ENCODE measurements around the gene DISP2. TPM values are rescaled to one million over a fixed set of nuclear protein-coding genes. Genes with fewer than 3 reads are reported as not detected.

The DISP2 gene
- total and polyA plus RNA-seq, 9 of the 15 experiments (the other 6 are each of a cell fraction or from before 2014, with no cell fraction given) = 0.06 to 0.89 (median 0.15) TPM; not detected in 1

DNA sequence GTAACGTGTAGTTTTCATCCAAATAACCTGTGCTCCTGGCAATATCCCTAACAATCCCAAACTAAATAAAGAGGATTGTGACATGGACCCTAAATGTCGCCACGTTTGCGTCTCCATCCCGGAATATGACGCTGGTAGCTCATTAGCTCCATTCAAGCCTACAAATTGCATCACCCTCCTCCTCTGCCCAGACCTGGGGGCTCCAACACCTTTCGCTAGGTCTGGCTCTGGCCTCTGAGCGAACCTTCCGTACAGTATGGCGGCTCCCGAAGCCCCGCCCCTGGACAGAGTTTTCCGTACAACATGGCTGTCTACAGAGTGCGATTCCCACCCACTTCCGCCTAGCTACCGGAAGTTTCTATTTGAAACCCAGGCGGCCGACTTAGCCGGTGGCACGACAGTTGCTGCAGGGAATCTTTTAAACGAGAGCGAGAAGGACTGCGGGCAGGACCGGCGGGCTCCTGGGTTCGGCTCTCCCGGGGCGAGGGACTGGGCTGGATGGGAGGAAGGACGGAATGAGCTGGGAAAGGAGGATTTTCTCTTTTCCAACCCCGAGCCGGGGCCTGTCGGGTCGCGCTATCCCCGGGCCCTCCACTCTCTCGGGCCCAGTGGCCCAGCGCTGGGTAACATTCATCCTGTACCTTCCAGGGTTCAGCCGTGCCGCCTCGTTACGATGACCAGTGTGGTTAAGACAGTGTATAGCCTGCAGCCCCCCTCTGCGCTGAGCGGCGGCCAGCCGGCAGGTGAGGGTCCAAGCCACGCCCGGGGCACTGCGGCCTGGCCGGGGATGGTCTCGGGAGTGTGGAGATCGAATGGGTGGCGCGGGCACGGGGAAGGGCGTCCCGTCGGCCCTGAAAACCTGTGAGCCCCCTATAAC lies 24.8 kb downstream of the DISP2 start, which contains the start of gene KNSTRN (continued):
- TF ChIP-seq ETS2 (tag; IDR thresholded peaks at IDR 0.05; ENCODE audit: borderline replicate concordance, poor library complexity, severe bottlenecking) = no peak
- TF ChIP-seq, protein P1, sequence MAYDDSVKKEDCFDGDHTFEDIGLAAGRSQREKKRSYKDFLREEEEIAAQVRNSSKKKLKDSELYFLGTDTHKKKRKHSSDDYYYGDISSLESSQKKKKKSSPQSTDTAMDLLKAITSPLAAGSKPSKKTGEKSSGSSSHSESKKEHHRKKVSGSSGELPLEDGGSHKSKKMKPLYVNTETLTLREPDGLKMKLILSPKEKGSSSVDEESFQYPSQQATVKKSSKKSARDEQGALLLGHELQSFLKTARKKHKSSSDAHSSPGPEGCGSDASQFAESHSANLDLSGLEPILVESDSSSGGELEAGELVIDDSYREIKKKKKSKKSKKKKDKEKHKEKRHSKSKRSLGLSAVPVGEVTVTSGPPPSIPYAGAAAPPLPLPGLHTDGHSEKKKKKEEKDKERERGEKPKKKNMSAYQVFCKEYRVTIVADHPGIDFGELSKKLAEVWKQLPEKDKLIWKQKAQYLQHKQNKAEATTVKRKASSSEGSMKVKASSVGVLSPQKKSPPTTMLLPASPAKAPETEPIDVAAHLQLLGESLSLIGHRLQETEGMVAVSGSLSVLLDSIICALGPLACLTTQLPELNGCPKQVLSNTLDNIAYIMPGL (CRISPR knock-in tag; IDR thresholded peaks at IDR 0.05) = no peak
- peak; percentile 92 for TF ChIP-seq NCOA1 (IDR thresholded peaks at IDR 0.05; ENCODE audit: low read depth)
- no peak for TF ChIP-seq RCOR1 (IDR thresholded peaks at IDR 0.05; ENCODE audit: borderline replicate concordance in 1 of 2, low read depth in 2 of 2, low read length in 2 of 2)
- TF ChIP-seq HES1 (IDR thresholded peaks at IDR 0.05; ENCODE audit: low read depth) = no peak
- no peak for TF ChIP-seq HDAC3 (IDR thresholded peaks at IDR 0.05; ENCODE audit: borderline replicate concordance, partially characterized antibody)
- no peak for TF ChIP-seq HIVEP1 (CRISPR knock-in tag; IDR thresholded peaks at IDR 0.05)
- no peak for TF ChIP-seq ZNF551 (CRISPR knock-in tag; IDR thresholded peaks at IDR 0.05)
- TF ChIP-seq EZH2 (IDR thresholded peaks at IDR 0.05; ENCODE audit: borderline replicate concordance, low read depth, low read length) = no peak
- no peak for TF ChIP-seq ZZZ3 (IDR thresholded peaks at IDR 0.05)
- no peak for TF ChIP-seq CLOCK (CRISPR knock-in tag; IDR thresholded peaks at IDR 0.05; ENCODE audit: borderline replicate concordance)
- TF ChIP-seq DIDO1 (tag; IDR thresholded peaks at IDR 0.05; ENCODE audit: low read depth) = peak; percentile 76; the same call in 1 of the 2 replicates
- TF ChIP-seq HINFP (tag; conservative IDR thresholded peaks at IDR 0.05; ENCODE audit: low read depth) = 0 out of 2 replicates have a peak, but pooled peaks have one; percentile 30
- peak; percentile 85 for TF ChIP-seq POLR2G (IDR thresholded peaks at IDR 0.05; ENCODE audit: low read depth, low read length)
- TF ChIP-seq MBD2 (IDR thresholded peaks at IDR 0.05; ENCODE audit: borderline replicate concordance, low read depth) = peak; percentile 36; the same call in 1 of the 2 replicates
- TF ChIP-seq ARID2 (IDR thresholded peaks at IDR 0.05) = no peak

Measured in K562 (cell line).